Astrocyte of the cerebellum (primary cell): ENCODE results near the gene TUBB.

Source experiments
- DNase-seq: peaks from one replicate; pipeline ENCODE4 v3.0.0-alpha.2; 2011; ENCODE audit warnings: low read depth
- H3K4me3 ChIP-seq: 2 replicates; pipeline ENCODE4 v1.5.1; 2011; ENCODE audit warnings: mild to moderate bottlenecking, low read depth, low read length, moderate library complexity
- CTCF ChIP-seq: IDR thresholded peaks from 2 replicates; pipeline ENCODE4 v1.5.1; 2012; ENCODE audit warnings: low read length, low read depth, moderate library complexity, mild to moderate bottlenecking; ENCODE audit errors: missing control alignments
- in situ Hi-C: cut with HindIII; loops from 2 replicates; pipeline ENCODE4 v1.10.0; 2017; ENCODE audit warnings: low sequenced_read_pairs

TUBB gene

GRCh38 chr6:30743099-30744053, 23.2 kb downstream of the TUBB start:
- H3K4me3 ChIP-seq, result peak overlapping the region; percentile 79
- TF ChIP-seq CTCF, result no peak
- DNase-seq, result no peak
- in situ Hi-C loops, result no loop called here

DNA sequence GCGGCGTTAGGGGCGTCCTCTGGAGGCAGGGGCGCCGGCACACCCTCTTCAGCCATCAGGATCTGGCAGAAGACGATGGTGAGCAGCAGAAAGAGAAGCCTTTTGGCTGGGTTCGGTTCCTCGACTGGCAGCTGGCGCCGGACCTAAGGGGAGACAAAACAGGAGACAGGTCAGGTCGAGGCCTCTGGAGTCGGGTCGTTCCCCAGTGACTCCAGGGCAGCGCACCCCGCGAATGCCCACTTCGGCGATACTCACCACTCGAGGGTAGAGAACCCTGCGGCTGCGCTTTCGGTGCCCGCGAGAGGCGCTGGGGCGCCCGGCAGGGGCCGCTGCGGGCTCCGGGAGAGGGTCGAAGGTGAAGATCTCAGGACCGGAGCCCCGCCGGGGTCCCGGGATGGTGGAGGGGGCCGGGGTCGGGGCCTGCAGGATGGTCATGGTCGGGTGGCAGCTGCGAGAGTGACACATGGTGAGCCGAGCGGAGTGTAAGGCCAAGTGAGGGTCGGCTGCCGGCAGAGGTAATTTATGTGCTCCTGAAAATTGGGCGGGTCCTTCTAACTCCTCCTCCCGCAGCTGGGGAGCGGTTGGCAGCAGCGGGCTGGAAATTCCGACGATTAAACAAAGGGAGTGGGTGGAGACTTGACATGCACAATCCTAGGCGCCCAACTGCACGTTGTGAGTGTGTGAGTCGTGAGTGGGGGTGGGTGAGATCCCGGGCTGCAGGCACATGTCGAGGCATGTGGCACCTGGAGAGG, 24.1 kb downstream of the TUBB start, which contains the start of gene IER3:
Gene IER3, minus strand, starts transcription at position 494 of the 752 bp plus-strand sequence. Its CDS starts 29 bp downstream, at position 465.
- TF ChIP-seq CTCF, result peak; percentile 65
- H3K4me3 ChIP-seq, result peak within 1 kb of the TSS; percentile 79
- in situ Hi-C loops, result no loop called here
- peak; percentile 79 for DNase-seq

GRCh38 chr6:30747300-30747687, 27.1 kb downstream of the TUBB start:
- in situ Hi-C loops, result loop anchor here (5.0 kb wide), 1 partner anchor 55 kb away; no protein-coding TSS in a partner anchor
- no peak overlapping the region for H3K4me3 ChIP-seq
- TF ChIP-seq CTCF, result no peak
- DNase-seq, result no peak

DNA sequence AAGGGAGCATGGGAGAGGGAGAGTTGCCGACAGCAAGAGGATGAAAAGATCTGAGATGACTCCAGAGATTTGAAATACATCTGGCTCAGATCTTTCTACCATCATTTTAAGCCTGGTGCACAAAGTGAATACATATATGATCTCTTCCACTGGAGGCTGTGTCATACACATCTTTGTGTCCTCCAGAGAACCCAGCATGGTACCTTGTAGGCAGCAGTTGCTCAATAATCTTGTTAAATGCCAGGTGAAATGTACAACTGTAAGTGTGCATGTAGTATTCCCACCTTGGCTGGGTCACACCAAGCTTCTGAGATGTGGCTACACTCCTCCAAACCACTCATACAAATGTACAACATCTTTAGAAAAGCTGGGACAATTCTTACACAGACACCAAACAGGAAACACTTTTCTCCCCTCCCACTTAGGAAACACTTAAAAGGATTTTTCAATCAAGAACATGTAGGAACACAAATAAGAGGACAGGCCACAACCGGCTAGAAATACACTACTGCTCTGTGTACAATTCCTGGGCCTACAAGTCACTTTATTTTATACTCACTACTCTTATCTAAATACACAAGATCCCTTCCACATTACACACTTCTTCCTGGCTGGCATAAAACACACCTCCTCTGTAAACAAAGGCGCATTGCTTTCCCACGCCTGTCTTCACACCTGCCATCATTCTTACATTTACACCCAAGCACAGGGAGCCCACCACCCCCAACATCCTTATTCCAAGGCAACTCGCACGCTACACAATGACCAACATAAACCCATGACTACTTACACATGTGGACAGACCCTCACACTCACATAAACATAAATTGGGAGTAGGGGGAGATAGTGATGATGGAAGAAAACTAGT, 28.0 kb downstream of the TUBB start:
- no peak for DNase-seq
- no peak overlapping the region for H3K4me3 ChIP-seq
- in situ Hi-C loops, result loop anchor here (5.0 kb wide), 1 partner anchor 54 kb away; no protein-coding TSS in a partner anchor
- no peak for TF ChIP-seq CTCF

GRCh38 chr6:30748851-30749540, 28.8 kb downstream of the TUBB start:
- no peak overlapping the region for H3K4me3 ChIP-seq
- DNase-seq, result no peak
- in situ Hi-C loops, result loop anchor here (5.0 kb wide), 1 partner anchor 53 kb away; no protein-coding TSS in a partner anchor
- no peak for TF ChIP-seq CTCF
